ENCODE measurements around the gene DENND11. TPM values are rescaled to one million over a fixed set of nuclear protein-coding genes. Genes with fewer than 3 reads are reported as not detected.

DENND11 gene
- total and polyA plus RNA-seq, 2 experiments from 2014 or later, result 5.6 to 29.5 TPM

GRCh38 chr7:141696348-141696747 lies 5.6 kb downstream of the DENND11 start:
- peaks cover 81% of the 10 kb centered on the region for H3K79me2 ChIP-seq
- H4K20me1 ChIP-seq (ENCODE audit: insufficient read depth, poor library complexity, severe bottlenecking), result no peaks in the 10 kb centered on the region
- H3K9me2 ChIP-seq (replicated peaks; ENCODE audit: insufficient read depth), result no peaks in the 10 kb centered on the region
- no peaks in the 10 kb centered on the region for H3K9me3 ChIP-seq (ENCODE audit: low read depth)
- H3K4me1 ChIP-seq (ENCODE audit: insufficient read depth), result peaks cover 9% of the 10 kb centered on the region
- no peak overlapping the region for H3K4me3 ChIP-seq
- no peak overlapping the region for H3K4me2 ChIP-seq
- H3K27me3 ChIP-seq, result no peaks in the 10 kb centered on the region
- DNase-seq (ENCODE audit: low spot score), result no peak
- peak overlapping the region; percentile 10 for H3K27ac ChIP-seq
- TF ChIP-seq EZH2 (IDR thresholded peaks at IDR 0.05; ENCODE audit: borderline replicate concordance) (no peak), EZH2phosphoT487 (IDR thresholded peaks at IDR 0.05; ENCODE audit: low read depth, severe bottlenecking, unreplicated experiment) (no peak)
- TF ChIP-seq, protein P1, sequence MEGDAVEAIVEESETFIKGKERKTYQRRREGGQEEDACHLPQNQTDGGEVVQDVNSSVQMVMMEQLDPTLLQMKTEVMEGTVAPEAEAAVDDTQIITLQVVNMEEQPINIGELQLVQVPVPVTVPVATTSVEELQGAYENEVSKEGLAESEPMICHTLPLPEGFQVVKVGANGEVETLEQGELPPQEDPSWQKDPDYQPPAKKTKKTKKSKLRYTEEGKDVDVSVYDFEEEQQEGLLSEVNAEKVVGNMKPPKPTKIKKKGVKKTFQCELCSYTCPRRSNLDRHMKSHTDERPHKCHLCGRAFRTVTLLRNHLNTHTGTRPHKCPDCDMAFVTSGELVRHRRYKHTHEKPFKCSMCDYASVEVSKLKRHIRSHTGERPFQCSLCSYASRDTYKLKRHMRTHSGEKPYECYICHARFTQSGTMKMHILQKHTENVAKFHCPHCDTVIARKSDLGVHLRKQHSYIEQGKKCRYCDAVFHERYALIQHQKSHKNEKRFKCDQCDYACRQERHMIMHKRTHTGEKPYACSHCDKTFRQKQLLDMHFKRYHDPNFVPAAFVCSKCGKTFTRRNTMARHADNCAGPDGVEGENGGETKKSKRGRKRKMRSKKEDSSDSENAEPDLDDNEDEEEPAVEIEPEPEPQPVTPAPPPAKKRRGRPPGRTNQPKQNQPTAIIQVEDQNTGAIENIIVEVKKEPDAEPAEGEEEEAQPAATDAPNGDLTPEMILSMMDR (IDR thresholded peaks at IDR 0.05; ENCODE audit: poor library complexity), result no peak
- H3K36me3 ChIP-seq (replicated peaks; ENCODE audit: insufficient read depth, low read depth), result no peaks in the 10 kb centered on the region
- no peak overlapping the region for H2AFZ ChIP-seq
- WGBS (ENCODE audit: low lambda C conversion rate, missing lambda C conversion rate), result 47% methylated on average over 2 of the region's 2 CpGs

GRCh38 chr7:141695803-141696289 lies 6.1 kb downstream of the DENND11 start:
- Histone ChIP-seq H3K4me3 (no peak overlapping the region), H3K9me2 (replicated peaks; ENCODE audit: insufficient read depth) (no peaks in the 10 kb centered on the region), H4K20me1 (ENCODE audit: insufficient read depth, poor library complexity, severe bottlenecking) (no peaks in the 10 kb centered on the region), H3K4me1 (ENCODE audit: insufficient read depth) (peaks cover 9% of the 10 kb centered on the region), H3K27me3 (no peaks in the 10 kb centered on the region), H2AFZ (no peak overlapping the region), H3K4me2 (peak overlapping the region; percentile 37), H3K79me2 (peaks cover 86% of the 10 kb centered on the region), H3K27ac (peak overlapping the region; percentile 10), H3K36me3 (replicated peaks; ENCODE audit: insufficient read depth, low read depth) (no peaks in the 10 kb centered on the region), H3K9me3 (ENCODE audit: low read depth) (no peaks in the 10 kb centered on the region)
- TF ChIP-seq, protein P1 (IDR thresholded peaks at IDR 0.05; ENCODE audit: poor library complexity), result no peak
- no peak for DNase-seq (ENCODE audit: low spot score)
- WGBS (ENCODE audit: low lambda C conversion rate, missing lambda C conversion rate), result 64% methylated on average over 6 of the region's 6 CpGs

GRCh38 chr7:141693082-141693481 lies 8.9 kb downstream of the DENND11 start:
- no peaks in the 10 kb centered on the region for H3K36me3 ChIP-seq (replicated peaks; ENCODE audit: insufficient read depth, low read depth)
- no peaks in the 10 kb centered on the region for H3K27me3 ChIP-seq
- no peak for DNase-seq (ENCODE audit: low spot score)
- no peaks in the 10 kb centered on the region for H3K9me2 ChIP-seq (replicated peaks; ENCODE audit: insufficient read depth)
- H3K9me3 ChIP-seq (ENCODE audit: low read depth), result no peaks in the 10 kb centered on the region
- H2AFZ ChIP-seq, result no peak overlapping the region
- WGBS (ENCODE audit: low lambda C conversion rate, missing lambda C conversion rate), result 93% methylated on average over 3 of the region's 3 CpGs
- peaks cover 91% of the 10 kb centered on the region for H3K79me2 ChIP-seq
- H3K4me3 ChIP-seq, result no peak overlapping the region
- no peak overlapping the region for H3K4me2 ChIP-seq
- no peak overlapping the region for H3K27ac ChIP-seq
- H3K4me1 ChIP-seq (ENCODE audit: insufficient read depth), result peaks cover 9% of the 10 kb centered on the region
- no peaks in the 10 kb centered on the region for H4K20me1 ChIP-seq (ENCODE audit: insufficient read depth, poor library complexity, severe bottlenecking)
- TF ChIP-seq, protein P1 (IDR thresholded peaks at IDR 0.05; ENCODE audit: poor library complexity), result no peak
- TF ChIP-seq EZH2 (IDR thresholded peaks at IDR 0.05; ENCODE audit: borderline replicate concordance), result no peak
- TF ChIP-seq EZH2phosphoT487 (IDR thresholded peaks at IDR 0.05; ENCODE audit: low read depth, severe bottlenecking, unreplicated experiment), result no peak

DNA sequence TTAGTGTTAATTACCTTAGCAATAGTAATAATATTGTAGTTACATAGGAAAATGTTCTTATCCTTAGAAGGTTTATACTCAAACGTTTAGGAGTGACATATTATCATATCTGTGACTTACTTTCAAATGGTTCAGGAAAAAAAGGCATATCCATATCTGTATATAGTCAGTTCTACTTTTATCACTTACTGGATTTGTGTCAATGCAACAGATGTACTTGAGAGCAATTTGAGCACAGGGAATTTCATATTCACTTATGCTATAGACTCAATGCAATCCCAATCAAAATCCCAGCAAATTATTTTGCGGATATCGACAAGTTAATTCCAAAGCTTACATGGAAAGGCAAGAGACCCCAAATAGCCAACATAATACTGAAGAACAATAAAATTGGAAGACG lies 10.0 kb downstream of the DENND11 start:
- no peak overlapping the region for H3K27ac ChIP-seq
- H3K79me2 ChIP-seq, result peaks cover 85% of the 10 kb centered on the region
- H4K20me1 ChIP-seq (ENCODE audit: insufficient read depth, poor library complexity, severe bottlenecking), result no peaks in the 10 kb centered on the region
- 83% methylated on average over 4 of the region's 4 CpGs for WGBS (ENCODE audit: low lambda C conversion rate, missing lambda C conversion rate)
- H3K9me3 ChIP-seq (ENCODE audit: low read depth), result no peaks in the 10 kb centered on the region
- H3K4me2 ChIP-seq, result no peak overlapping the region
- no peaks in the 10 kb centered on the region for H3K9me2 ChIP-seq (replicated peaks; ENCODE audit: insufficient read depth)
- peaks cover 9% of the 10 kb centered on the region for H3K4me1 ChIP-seq (ENCODE audit: insufficient read depth)
- no peak overlapping the region for H3K4me3 ChIP-seq
- TF ChIP-seq EZH2phosphoT487 (IDR thresholded peaks at IDR 0.05; ENCODE audit: low read depth, severe bottlenecking, unreplicated experiment), result no peak
- TF ChIP-seq EZH2 (IDR thresholded peaks at IDR 0.05; ENCODE audit: borderline replicate concordance), result no peak
- TF ChIP-seq, protein P1 (IDR thresholded peaks at IDR 0.05; ENCODE audit: poor library complexity), result no peak
- no peak overlapping the region for H2AFZ ChIP-seq
- no peaks in the 10 kb centered on the region for H3K27me3 ChIP-seq
- H3K36me3 ChIP-seq (replicated peaks; ENCODE audit: insufficient read depth, low read depth), result no peaks in the 10 kb centered on the region
- DNase-seq (ENCODE audit: low spot score), result no peak
